GM19438 (cell line): ENCODE results near the gene HSF2BP.
"Not testable (repeated sequence)": the region's sequence is repeated elsewhere in the genome, so short reads cannot be mapped to it uniquely, and the experiment has no call there.

Source experiments
- ATAC-seq: cut with Tn5 transposase; IDR thresholded peaks from one replicate; pipeline ENCODE4 v1.9.1; 2021; ENCODE audit warnings: low read depth; ENCODE audit not compliant: unreplicated experiment

The HSF2BP gene

DNA sequence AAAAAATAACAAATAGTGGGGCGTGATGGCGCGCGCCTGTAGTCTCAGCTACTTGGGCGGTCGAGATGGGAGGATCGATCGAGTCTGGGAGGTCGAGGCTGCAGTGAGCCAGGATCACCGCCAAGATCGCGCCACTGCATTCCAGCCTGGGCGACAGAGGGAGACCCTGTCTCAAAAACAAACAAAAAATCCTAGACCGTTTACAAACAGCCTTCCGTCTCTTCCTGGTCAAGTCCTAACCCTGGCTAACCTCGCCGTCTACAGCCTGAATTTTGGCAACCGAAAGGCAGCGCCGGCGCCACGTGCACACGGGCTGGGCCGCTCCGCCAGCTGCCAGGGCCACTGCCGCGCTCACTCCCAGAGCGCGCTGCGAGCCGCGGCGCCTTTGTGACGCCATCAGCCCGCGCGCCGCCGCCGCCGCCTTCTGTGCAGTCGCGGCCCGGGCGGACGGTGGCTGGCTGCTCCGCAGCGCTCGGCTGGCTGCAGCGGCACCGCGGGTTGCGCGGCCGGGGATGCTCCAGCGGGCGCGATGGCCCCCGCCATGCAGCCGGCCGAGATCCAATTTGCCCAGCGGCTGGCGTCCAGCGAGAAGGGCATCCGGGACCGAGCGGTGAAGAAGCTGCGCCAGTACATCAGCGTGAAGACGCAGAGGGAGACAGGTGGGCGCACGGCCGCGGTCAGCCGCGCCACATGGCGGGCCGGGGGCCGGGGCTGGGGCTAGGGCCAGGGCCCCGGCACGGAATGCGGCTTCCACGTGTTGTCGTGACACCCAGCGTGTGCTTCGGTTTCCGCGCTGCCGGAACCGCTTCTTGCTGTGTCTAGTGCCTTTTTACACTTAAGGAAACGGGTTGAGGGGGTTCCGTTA, at the start of gene HSF2BP, which contains the start of gene RRP1B:
Gene HSF2BP, minus strand, starts transcription at position 353 of the 865 bp plus-strand sequence. CDS start 1,392 bp downstream, outside the sequence.
Gene RRP1B, plus strand, starts transcription at position 425 of the 865 bp plus-strand sequence. Its CDS starts 105 bp downstream, at position 530.
- peak; percentile 69 for ATAC-seq

- no peak for ATAC-seq
Measured at GRCh38 chr21:43708745-43709381, 49.6 kb upstream of the HSF2BP start.

- ATAC-seq = no peak
Measured at GRCh38 chr21:43707462-43707861, 48.2 kb upstream of the HSF2BP start.

- no peak for ATAC-seq
Measured at GRCh38 chr21:43703035-43703880, 44.0 kb upstream of the HSF2BP start.

DNA sequence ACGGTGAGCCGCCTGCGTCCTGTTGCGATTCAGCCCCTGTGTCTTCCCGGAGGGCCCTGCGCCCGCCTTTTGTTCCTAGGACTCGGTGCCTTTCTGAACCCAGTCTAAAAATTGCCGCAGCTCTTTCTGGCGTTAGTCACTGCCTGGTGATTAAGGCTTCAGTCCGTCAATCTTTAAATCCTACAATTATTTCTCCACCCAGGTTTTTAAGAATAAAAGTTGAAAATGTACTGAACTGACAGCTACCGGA, 43.4 kb upstream of the HSF2BP start:
- ATAC-seq = no peak

- no peak for ATAC-seq
Measured at GRCh38 chr21:43701936-43702784, 42.9 kb upstream of the HSF2BP start.

- no peak for ATAC-seq
Measured at GRCh38 chr21:43699933-43700599, 40.8 kb upstream of the HSF2BP start.

DNA sequence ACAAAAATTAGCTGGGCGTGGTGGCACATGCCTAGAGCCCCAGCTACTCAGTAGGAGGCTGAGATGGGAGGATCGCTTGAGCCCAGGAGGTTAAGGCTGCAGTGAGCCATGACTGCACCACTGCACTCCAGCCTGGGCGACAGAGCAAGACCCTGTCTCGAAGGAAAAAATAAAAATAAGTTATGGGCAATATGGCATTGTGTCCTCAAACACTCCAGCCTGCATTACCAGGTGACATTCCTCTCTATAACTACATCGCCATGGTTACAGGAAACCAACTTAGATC, 40.1 kb upstream of the HSF2BP start:
- ATAC-seq = not testable (repeated sequence)

DNA sequence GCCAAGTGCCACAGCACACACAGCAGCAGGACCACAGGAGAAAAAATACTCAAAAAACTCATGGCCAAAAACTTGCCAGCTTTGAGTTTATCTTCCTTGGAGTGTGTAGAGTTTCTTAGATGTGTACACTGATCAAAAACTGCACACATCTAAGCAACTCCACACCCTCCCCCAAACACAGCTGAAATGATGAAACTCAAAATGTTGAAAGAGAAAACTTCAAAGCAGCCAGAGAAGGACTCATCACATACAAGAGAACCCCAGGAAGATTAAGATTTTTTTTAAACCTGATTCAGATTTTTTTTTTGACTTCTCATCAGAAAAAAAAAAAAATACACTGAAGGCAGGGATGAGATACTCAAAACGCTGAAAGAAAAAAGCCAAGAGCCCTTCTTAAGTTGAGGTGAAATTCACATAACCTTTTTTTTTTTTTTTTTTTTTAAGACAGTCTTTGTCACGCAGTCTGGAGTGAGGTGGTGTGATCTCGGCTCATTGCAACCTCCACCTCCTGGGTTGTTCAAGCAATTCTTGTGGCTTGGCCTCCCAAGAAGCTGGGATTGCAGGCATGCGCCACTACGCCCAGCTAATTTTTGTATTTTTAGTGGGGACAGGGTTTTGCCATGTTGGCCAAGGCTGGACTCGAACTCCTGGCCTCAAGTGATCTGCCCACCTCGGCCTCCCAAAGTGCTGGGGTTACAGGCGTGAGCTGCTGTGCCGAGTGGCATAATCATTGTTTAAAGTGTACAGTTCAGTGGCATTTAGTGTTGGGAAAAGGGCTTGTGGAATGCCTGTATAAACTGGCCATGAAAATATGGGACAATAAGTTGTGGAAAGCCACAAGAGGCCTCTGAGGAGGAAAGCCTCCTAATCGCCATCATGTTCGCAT, 38.7 kb upstream of the HSF2BP start:
- ATAC-seq = no peak

GRCh38 chr21:43696214-43696613, 36.9 kb upstream of the HSF2BP start:
- no peak for ATAC-seq

- no peak for ATAC-seq
Measured at GRCh38 chr21:43694437-43695079, 35.3 kb upstream of the HSF2BP start.

- no peak for ATAC-seq
Measured at GRCh38 chr21:43693981-43694380, 34.7 kb upstream of the HSF2BP start.

DNA sequence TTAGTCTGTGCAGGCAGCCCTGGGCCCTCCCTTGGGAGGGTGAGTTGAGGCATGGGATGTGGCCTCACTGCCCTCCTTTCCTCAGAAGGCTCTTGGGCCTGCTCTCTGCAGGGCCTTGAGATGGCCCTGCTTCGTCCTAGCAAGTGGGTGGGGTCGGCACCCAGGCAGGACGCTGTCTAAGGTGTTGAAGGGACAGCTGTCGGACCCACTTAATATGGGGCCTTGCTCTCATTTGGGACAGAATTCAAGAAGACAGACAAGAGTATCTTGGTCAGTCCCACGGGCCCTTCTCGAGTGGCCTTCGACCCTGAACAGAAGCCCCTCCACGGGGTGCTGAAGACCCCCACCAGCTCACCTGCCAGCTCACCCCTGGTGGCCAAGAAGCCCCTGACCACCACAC, 33.7 kb upstream of the HSF2BP start:
- ATAC-seq = no peak

- no peak for ATAC-seq
Measured at GRCh38 chr21:43691801-43692200, 32.5 kb upstream of the HSF2BP start.

GRCh38 chr21:43691086-43691795, 32.0 kb upstream of the HSF2BP start:
- ATAC-seq = no peak

GRCh38 chr21:43690346-43690745, 31.1 kb upstream of the HSF2BP start:
- ATAC-seq = no peak

DNA sequence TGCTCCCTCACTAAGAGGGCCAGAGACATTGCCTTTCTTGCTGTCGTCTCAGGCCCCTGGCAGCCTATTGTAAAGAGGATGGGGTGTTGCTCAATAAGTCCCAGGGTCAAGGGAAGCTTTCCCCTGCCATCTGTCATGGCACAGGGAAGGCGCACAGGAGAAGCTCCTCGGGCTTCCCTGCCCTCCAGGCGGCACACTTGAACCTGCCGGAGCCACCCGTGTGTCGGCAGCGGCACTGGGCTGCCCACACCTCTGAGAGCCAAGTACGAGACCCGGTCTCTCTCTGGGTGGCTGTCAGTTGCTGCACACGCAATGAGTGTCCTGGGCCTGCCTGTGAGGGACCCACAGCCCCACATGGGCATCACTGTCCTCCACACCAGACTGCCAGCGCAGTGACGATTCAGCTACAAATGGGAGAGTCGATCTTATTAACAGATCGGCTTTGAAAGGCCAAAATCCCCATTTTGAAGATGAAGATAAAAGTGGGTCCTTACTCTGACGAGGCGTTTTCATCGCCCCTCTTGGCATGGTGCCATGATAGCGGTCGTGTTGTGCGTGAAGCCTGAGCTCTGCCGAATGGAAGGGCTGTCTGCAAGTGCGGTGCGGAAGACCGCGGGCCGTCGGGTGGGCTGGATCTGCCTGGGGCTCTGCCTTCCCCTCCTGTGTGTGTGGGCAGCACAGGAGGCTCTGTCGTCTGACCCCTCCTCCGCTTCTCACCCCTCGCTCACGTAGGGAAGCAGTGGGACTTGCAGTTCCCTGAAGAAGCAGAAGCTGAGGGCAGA, 30.5 kb upstream of the HSF2BP start:
- ATAC-seq = no peak
